GM19238 (cell line): ENCODE results near the gene PLD6.
"Not testable (repeated sequence)": the region's sequence is repeated elsewhere in the genome, so short reads cannot be mapped to it uniquely, and the experiment has no call there.

Source experiments
- DNase-seq: peaks from one replicate; pipeline ENCODE4 v3.0.0; 2011; ENCODE audit warnings: low spot score; ENCODE audit not compliant: insufficient read length

The PLD6 gene

GRCh38 chr17:17177176-17177575 lies 29.0 kb downstream of the PLD6 start:
- no peak for DNase-seq

GRCh38 chr17:17176341-17176740 lies 29.8 kb downstream of the PLD6 start:
- no peak for DNase-seq

GRCh38 chr17:17175917-17176316 lies 30.2 kb downstream of the PLD6 start:
- no peak for DNase-seq

DNA sequence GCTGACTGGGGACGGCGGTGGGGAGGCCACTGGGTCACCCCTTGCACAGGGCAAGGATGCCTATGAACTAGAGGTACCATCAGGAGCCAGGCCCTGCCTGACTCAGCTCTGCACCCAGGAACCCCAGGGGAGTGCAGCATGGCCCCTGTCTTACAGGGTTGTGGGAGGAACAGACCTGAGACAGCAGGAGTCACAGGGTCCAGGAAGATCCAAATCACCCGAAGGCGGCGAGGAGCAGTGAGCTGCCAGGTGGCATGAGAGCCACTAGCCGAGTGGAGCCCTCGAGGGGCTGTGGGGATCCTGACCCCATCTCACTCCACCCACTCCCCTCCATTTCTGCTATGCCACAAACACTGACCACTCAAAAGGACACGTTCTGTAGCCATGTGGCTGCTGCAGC lies 30.8 kb downstream of the PLD6 start:
- no peak for DNase-seq

GRCh38 chr17:17173921-17174320 lies 32.2 kb downstream of the PLD6 start:
- no peak for DNase-seq

DNA sequence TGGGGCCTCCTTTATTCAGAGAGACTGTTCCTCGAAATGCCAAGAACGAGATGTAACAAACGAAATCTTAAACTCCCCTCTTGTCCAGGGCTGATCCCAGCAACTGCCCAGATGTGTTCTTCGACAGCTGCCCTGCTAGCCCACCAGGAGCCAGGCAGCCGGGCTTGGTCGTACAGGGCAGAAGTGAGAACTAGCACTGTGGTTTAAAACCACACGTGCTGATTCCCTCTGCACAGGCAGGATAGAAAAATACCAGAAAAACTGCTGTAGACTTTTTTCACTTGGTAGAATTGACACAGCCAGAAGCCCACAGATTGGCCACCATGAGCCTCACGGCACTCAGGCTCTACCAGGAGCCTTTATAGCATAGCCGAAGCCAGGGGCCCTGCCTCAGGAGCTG lies 33.1 kb downstream of the PLD6 start:
- DNase-seq, result no peak

DNA sequence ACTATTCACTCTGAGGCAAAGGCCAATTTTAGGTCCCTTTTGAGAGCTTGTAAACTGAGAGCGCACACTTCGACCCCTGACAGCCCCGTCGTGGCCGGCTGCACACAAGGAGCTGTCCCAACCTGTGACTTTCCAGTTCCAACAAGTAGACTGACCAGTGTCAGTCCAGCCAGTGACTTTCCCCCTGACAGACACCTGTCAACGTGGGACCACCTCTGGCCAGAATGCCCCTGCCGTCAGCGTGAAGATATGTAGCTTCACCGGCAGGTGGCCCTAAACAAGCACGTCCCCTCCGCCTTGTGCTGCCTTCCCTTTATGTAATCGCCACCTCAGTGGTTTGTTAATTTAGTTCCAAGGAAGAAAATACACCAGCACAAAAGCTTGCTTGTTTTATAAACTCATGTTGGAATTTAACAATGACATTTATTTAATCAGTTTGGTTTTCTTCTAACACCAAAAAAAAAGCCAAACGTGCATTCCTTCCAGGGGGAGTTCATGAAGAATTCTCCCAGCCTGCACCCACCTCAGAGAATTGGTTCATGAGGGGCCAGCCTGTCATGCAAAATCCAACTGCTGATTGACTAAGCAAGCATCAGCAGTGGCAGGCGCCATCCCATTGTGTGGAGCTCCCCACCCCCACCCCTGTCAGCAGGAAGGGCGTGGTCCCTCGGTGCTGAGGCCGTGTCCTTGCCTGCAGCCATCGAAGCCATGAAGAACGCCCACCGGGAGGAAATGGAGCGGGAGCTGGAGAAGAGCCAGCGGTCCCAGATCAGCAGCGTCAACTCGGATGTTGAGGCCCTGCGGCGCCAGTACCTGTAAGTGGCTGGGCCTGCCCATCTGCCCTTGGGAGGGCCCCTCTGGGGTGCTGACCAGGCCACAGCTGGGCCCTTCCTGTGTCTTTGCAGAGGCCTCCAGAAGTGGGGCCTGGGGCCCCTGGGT lies 33.9 kb downstream of the PLD6 start:
- no peak for DNase-seq

DNA sequence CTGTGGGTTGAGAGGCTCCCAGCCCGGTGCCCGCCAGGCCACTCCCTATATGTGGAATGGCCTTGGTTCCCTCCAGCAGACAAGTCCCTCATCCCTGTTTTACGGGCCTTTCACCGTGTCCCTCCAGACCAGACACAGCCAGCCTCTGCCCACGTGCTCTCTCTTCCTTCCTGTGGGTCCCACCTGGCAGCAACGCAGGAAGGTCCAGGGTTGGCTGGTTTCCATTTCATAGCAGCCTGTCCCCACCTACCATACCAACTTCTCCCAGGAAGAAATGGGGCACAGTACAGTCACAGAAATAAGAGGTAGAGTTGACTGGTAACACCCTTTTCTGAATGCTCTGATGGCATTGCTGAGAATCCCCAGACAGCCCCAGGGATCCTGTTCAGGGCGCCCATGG lies 34.9 kb downstream of the PLD6 start:
- DNase-seq, result no peak

DNA sequence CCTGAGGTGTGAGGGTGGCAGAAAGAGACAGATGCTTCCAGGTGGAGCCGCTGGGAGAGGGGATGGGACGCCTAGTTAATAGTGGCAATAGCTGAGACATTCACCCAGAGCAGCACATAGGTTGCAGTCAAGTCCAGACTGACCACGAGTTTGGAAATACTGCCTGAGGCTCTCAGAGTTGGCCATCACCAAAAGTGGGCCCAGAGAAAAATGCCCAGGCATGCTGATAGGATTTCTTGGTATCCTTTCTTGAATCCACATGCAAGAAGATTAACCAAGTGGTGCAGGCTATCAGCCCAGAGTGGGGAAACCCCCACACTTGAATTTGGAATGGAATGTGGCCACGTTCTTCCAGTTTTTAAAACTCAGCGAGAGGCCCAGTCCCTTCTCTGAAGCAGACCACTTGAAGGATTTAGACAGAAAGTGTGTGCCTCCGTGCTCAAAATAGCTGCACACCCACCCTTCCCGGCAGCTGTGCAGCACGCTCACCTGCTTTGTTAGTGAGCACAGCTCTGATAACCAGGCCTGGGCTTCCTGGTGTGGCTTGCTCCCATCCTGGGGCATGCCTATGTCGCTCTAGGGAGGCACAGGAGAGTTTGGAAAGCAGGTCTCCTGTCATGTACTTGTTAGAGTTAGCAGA lies 35.7 kb downstream of the PLD6 start:
- no peak for DNase-seq

- DNase-seq, result no peak
Observed at GRCh38 chr17:17169396-17169795, 36.7 kb downstream of the PLD6 start.

- no peak for DNase-seq
Observed at GRCh38 chr17:17168401-17168800, 37.7 kb downstream of the PLD6 start.

DNA sequence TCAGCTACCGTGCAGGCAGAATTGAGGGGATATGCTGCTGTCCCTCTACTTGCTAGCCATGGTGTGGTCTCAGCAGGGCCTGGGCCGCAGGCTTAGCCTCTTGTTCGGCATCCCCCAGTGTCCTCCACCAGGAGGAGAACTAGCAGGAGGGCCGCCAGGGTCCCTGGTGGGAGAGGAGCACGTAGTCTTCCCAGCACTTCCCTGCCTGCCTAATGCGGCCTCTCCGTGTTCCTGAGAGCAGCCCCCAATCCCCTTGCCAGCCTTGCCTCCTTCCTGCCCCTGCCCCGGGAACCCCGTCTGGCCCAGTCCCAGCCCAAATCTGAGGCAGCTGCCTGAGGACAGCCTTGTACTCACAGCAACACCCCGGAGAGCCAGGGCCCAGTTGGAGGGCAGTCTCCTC lies 38.1 kb downstream of the PLD6 start:
- DNase-seq, result no peak

DNA sequence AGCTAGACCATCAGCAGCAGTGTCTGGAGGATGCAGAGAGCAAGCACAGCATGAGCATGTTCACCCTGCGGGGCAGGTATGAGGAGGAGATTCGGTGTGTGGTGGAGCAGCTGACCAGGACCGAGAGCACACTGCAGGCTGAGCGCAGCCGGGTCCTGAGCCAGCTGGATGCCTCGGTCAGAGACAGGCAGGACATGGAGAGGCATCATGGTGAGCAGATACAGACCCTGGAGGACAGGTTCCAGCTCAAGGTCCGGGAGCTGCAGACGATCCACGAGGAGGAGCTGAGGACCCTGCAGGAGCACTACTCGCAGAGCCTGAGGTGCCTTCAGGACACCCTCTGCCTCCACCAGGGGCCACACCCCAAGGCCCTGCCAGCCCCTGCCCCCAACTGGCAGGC lies 38.8 kb downstream of the PLD6 start:
- DNase-seq, result no peak

DNA sequence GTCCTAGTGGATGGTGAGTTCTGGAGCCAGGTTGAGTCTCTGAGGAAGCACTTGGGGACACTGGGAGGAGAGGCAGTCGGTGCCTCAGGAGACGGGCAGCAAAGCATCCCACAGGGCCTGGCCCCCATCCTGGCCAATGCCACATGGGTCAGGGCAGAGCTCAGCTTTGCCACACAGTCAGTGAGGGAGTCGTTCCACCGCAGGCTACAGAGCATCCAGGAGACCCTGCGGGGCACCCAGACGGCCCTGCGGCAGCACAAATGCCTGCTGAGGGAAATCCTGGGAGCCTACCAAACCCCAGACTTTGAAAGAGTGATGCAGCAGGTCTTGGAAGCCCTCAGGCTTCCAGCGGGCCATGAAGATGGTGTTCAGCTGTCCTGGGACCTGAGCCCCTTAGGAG lies 39.7 kb downstream of the PLD6 start:
- DNase-seq, result no peak

DNA sequence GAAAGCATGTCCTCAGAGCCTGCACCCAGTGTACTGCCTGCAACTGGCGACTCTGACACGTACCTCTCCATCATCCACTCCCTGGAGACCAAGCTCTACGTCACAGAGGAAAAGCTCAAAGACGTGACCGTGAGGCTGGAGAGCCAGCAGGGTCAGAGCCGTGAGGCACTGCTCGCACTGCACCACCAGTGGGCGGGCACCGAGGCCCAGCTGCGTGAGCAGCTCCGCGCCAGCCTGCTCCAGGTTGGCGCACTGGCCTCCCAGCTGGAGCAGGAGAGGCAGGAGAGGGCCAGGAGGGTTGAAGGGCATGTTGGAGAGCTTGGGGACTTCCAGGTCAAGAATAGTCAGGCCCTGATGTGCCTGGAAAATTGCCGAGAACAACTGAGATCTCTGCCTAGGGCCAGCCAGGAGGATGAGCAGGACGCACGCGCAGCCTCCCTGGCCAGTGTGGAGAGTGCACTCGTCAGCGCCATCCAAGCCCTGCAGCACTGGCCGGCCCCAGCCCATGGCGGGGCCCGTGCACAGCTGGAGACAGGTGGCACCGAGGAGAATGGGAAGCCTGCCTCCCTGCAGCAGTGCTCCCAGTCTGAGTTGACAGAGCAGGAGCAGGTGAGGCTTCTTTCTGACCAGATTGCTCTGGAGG lies 40.3 kb downstream of the PLD6 start:
- no peak for DNase-seq

- no peak for DNase-seq
Observed at GRCh38 chr17:17164676-17165075, 41.5 kb downstream of the PLD6 start.

- DNase-seq, result no peak
Observed at GRCh38 chr17:17164156-17164555, 42.0 kb downstream of the PLD6 start.

DNA sequence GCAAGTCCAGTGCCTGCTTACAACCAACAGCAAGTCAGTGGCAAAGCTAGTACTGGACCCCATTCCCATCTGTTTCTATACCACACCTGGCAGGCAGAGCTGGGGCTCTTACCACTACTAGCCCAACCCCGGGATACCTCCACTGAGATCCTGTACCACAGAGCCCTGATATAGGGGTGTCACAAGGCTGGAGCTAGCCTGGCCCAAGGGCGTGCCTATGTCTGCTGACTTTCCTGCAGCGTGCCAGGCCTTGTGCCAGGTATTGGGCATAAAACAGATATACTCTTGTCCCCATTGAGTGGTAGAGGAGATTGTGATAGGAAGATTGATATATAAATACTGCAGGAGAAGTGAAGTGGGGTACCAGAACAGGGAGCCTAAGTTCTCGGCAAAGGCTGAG lies 44.4 kb downstream of the PLD6 start:
- no peak for DNase-seq

DNA sequence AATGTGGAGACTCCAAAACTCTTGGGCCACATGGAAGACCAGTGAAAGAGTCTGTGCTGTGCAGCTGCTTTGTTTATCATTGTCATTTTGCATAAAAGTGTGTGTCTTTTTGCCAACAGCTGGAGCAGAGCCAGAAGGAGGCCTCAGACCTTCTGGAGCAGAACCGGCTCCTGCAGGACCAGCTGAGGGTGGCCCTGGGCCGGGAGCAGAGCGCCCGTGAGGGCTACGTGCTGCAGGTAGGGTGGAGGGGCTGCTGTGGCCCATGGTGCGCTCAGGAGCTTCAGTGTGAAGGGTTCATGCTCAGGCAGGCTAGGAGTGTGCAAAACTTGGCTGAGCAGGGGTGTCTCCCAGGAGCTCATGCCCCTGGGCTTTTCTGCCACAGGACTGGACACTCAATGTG lies 45.0 kb downstream of the PLD6 start:
- no peak for DNase-seq

- no peak for DNase-seq
Observed at GRCh38 chr17:17159571-17159970, 46.6 kb downstream of the PLD6 start.

DNA sequence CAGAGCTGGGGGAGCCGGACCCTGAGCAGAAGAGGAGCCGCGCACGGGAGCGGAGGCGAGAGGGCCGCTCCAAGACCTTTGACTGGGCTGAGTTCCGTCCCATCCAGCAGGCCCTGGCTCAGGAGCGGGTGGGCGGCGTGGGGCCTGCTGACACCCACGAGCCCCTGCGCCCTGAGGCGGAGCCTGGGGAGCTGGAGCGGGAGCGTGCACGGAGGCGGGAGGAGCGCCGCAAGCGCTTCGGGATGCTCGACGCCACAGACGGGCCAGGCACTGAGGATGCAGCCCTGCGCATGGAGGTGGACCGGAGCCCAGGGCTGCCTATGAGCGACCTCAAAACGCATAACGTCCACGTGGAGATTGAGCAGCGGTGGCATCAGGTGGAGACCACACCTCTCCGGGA lies 47.6 kb downstream of the PLD6 start:
- not testable (repeated sequence) for DNase-seq

GRCh38 chr17:17157041-17157440 lies 49.1 kb downstream of the PLD6 start:
- DNase-seq, result no peak
